NCI-H1436 (cell line): ENCODE data around the gene MARF1.
"Not testable (repeated sequence)": the region's sequence is repeated elsewhere in the genome, so short reads cannot be mapped to it uniquely, and the experiment has no call there.

Experiments used
- DNase-seq: peaks from one replicate; lab custom pipeline; 2025; lab: John Stamatoyannopoulos, UW

MARF1 gene

GRCh38 chr16:15598648-15599190 lies 44.2 kb downstream of the MARF1 start:
- DNase-seq, result no peak

- DNase-seq, result no peak
Observed at GRCh38 chr16:15597822-15598647, 44.9 kb downstream of the MARF1 start.

- DNase-seq, result no peak
Observed at GRCh38 chr16:15597135-15597534, 45.8 kb downstream of the MARF1 start.

GRCh38 chr16:15594711-15595320 lies 48.1 kb downstream of the MARF1 start:
- no peak for DNase-seq

- DNase-seq, result no peak
Observed at GRCh38 chr16:15593235-15593634, 49.7 kb downstream of the MARF1 start.

- DNase-seq, result no peak
Observed at GRCh38 chr16:15592324-15592723, 50.6 kb downstream of the MARF1 start.

GRCh38 chr16:15587152-15587825 lies 55.7 kb downstream of the MARF1 start:
- no peak for DNase-seq

GRCh38 chr16:15586716-15587115 lies 56.2 kb downstream of the MARF1 start:
- no peak for DNase-seq

GRCh38 chr16:15585956-15586355 lies 57.0 kb downstream of the MARF1 start:
- DNase-seq, result no peak

GRCh38 chr16:15583526-15583925 lies 59.4 kb downstream of the MARF1 start:
- no peak for DNase-seq

GRCh38 chr16:15581127-15581815 lies 61.7 kb downstream of the MARF1 start:
- DNase-seq, result no peak

GRCh38 chr16:15578824-15579223 lies 64.1 kb downstream of the MARF1 start:
- DNase-seq, result no peak

- DNase-seq, result no peak
Observed at GRCh38 chr16:15576960-15577958, 65.7 kb downstream of the MARF1 start.

GRCh38 chr16:15575293-15576049 lies 67.5 kb downstream of the MARF1 start:
- DNase-seq, result no peak

GRCh38 chr16:15574614-15574948 lies 68.4 kb downstream of the MARF1 start:
- no peak for DNase-seq

GRCh38 chr16:15573896-15574613 lies 68.9 kb downstream of the MARF1 start:
- DNase-seq, result not testable (repeated sequence)

- DNase-seq, result no peak
Observed at GRCh38 chr16:15573274-15573895, 69.6 kb downstream of the MARF1 start.

- no peak for DNase-seq
Observed at GRCh38 chr16:15572329-15573001, 70.5 kb downstream of the MARF1 start.

GRCh38 chr16:15571557-15571956 lies 71.4 kb downstream of the MARF1 start:
- DNase-seq, result no peak
